GM21717 (cell line): Measurements from ENCODE around the gene SERHL2.
"Not testable (repeated sequence)": the region's sequence is repeated elsewhere in the genome, so short reads cannot be mapped to it uniquely, and the experiment has no call there.

Source experiments
- ATAC-seq: cut with Tn5 transposase; IDR thresholded peaks from one replicate; pipeline ENCODE4 v1.9.1; 2021; ENCODE audit warnings: mild to moderate bottlenecking, moderate library complexity; ENCODE audit not compliant: unreplicated experiment

The SERHL2 gene

DNA sequence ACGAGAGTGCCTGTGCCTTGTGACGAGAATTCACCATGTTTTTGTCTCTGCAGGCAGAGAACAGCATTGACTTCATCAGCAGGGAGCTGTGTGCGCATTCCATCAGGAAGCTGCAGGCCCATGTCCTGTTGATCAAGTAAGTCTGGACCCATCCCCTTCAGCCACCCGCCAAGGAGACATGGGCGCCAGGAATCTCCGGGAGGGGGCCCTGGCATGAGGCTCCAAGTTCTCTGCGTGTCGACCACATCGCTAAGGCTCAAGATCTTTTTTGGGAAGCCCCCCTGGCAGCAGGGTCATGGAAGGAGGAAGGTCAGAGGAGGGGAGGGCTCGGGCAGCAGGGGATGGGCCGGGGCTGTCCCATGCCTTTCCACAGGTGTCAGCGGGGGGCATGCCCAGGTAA is 17.3 kb downstream of the SERHL2 start:
- ATAC-seq = not testable (repeated sequence)

DNA sequence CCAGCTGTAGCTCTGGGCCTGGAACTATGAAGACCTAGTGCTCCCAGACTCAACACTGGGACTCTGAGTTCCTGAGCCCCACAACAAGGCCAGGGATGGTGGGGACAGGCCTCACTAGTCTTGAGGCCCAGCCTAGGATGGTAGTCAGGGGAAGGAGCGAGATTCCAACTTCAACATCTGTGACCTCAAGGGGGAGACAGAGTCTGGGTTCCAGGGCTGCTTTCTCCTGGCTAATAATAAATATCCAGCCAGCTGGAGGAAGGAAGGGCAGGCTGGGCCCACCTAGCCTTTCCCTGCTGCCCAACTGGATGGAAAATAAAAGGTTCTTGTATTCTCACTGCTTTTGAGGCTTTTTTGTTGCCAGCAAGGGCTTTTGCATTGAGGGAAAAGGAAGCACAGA is 20.3 kb downstream of the SERHL2 start:
- not testable (repeated sequence) for ATAC-seq

DNA sequence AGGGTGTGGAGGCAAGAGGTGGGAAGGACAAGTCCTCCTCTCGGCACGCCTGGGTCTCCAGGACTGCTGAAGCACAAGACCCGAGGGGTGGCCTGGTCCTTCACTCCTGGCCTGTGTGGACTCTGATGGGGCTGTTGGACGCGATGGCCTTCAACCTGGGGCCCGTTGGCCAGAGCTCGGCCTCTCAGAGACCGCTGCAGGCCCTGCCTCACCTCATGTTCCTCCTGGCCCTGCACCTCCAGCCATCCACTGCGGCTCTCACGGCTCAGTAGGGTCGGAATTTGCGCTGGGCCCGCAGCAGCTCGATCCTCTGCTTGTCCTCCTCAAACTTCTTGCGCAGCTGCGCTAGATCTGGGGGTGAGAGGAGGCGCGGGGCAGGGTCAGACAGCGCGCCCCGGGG is 20.7 kb downstream of the SERHL2 start:
- not testable (repeated sequence) for ATAC-seq

GRCh38 chr22:42575996-42576574 is 22.3 kb downstream of the SERHL2 start:
- not testable (repeated sequence) for ATAC-seq

DNA sequence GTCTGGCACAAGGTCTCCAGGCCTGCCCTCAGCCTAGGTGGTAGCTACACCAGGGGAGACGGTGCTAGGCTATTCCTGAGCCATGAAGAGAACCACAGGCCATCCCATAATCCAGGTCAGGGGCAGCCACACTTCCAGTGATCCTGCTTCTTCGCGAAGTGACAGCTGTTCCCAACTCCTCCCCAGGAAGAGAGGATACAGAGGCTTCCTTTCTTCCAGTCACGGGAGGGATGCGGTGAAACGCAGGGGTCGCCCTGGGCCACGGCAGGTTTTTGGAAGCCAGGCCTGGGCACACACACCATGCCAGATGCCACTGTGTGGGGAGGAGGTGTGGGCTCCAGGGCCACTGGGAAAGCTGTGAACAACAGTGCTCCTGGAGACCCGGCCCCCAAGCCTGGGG is 23.4 kb downstream of the SERHL2 start:
- ATAC-seq = not testable (repeated sequence)

GRCh38 chr22:42577623-42578240 is 24.0 kb downstream of the SERHL2 start:
- no peak for ATAC-seq

DNA sequence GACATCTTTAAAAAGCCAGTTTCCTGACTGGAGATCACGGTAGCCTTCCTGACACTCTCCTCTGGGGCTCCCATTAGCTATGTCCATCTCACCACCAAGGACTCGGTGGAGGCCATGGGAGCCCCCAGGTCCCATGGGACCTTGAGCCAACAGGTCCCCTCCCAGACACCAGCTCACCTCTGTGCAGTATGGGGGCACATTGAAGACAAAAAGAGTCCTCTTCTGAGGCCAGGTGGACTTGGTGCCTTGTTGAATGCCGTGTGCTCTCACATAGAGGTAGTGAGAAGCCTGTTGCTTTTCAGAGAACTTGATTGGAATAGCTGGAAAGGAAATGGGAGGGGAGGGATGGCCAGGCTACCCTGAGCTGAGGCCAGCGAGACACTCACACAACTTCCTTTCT is 26.3 kb downstream of the SERHL2 start:
- ATAC-seq = not testable (repeated sequence)

GRCh38 chr22:42581194-42581761 is 27.5 kb downstream of the SERHL2 start:
- not testable (repeated sequence) for ATAC-seq

DNA sequence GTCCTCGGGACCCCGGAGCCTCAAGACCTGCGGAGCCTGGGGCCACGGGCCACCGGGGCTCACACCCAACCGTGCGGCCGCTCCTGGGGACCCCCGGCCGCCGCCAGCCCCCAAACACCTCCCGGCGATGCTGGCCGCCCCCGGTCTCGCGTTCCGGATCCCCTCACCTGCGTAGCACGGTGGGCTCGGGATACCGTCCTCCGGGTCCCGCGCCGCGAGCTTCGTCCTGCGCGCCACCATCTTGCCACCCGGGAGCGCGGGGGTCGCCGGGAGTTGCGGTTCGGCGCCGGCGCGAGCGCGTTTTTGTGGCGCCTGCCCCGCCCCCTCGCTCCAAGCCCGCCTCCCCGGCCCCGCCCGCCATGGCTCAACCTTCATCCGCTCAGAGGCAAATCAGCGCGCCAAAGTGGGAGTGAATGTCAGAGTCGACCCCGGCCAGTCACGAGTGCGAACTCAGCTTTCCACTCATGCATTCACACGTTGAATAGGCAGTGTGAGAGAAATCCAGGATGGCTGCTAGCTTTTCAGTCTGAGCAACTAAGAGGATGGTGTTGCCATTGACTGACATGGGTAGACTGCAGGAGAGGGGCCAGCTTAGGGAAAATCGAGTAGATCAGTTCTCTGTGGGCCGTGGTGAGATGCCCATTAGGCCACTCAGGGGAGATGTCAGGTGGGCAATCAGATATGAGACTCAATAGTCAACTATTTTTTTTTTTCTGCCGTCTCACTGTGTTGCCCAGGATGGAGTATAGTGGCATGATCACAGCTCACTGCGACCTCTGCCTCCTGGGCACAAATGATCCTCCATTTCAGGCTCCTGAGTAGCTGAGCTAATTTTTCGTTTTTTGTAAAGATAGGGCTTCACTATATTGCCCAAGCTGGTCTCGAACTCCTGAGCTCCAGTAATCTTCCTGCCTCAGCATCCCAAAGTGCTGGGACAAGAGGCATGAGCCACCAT is 28.3 kb downstream of the SERHL2 start:
- ATAC-seq = peak; percentile 54

DNA sequence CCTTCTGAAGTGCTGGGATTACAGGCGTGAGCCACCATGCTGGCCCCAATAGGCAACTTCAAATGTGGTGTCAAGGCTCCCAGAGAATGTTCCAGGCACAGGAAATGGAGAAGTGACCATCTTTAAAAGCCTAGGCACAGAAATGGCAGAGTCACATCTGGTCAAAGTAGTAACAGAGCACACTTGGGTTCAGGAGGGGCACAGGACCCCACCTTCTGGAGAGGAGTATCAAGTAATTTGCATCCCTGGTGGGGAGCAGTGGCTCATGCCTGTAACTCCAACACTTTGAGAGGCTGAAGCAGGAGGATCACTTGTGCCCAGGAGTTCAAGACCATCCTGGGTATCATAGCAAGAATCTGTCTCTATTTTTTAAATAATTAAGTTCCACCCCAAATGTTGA is 29.2 kb downstream of the SERHL2 start:
- no peak for ATAC-seq

GRCh38 chr22:42584364-42584940 is 30.7 kb downstream of the SERHL2 start:
- ATAC-seq = no peak

DNA sequence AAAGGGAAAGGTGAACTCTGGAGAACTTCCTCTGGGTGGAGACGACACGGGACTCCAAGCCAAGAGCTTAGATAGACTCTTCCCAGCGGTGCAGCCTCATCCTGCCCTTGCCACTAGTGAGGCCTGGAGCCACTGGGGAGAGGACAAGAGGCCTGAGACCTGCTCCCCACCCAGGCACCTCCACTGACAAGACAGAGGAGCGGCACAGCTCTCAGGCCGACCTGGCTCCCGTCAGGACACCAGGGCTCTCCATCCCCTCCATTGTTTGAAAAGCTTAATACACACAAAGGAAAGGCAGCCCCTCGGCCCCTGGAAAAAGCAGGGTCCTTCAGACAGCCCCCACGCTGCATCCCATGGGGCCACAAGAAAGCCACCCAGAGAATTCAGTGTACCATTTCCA is 31.3 kb downstream of the SERHL2 start:
- no peak for ATAC-seq

DNA sequence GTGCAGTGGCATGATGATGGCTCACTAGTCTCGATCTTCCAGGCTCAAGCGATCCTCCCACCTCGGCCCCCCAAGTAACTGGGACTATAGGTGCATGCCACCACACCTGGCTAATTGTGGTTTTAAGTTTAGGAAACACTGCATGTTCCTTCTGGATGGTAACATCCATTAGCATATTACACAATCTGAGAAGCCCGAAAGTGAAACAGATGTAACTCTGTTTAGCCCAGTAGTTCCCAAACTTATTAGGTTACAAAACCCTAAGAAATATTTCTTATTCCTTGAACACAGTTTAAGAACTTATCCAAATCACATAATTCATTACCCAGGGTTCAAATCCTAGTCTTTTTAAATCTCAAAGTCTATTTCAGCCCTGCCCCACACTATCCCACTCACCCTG is 32.6 kb downstream of the SERHL2 start:
- no peak for ATAC-seq

- ATAC-seq = no peak
These were observed 33.9 kb downstream of the SERHL2 start for GRCh38 chr22:42587588-42588175.

GRCh38 chr22:42591987-42592386 is 38.2 kb downstream of the SERHL2 start:
- no peak for ATAC-seq

- ATAC-seq = no peak
These were observed 41.7 kb downstream of the SERHL2 start for GRCh38 chr22:42595434-42595833.

DNA sequence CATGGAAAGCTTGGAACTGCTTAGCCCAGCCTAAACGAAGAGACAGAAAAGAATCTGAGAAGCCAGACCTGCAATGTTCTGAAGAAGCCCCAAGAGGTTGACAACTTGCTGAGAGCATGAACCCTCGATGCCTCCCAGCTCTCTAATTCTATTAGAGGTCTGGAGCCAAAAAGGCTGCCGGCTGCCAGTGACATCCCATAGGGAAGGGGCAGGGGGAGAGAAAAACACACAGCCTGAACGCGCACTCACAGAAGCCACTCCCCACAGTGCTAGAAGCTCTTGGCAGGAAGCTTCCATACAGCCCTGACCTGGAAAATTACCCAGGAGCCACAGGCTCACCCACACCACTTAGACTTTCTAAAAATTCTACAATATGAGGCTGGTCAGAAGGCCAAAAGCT is 42.6 kb downstream of the SERHL2 start:
- no peak for ATAC-seq

GRCh38 chr22:42596863-42597530 is 43.2 kb downstream of the SERHL2 start:
- no peak for ATAC-seq

DNA sequence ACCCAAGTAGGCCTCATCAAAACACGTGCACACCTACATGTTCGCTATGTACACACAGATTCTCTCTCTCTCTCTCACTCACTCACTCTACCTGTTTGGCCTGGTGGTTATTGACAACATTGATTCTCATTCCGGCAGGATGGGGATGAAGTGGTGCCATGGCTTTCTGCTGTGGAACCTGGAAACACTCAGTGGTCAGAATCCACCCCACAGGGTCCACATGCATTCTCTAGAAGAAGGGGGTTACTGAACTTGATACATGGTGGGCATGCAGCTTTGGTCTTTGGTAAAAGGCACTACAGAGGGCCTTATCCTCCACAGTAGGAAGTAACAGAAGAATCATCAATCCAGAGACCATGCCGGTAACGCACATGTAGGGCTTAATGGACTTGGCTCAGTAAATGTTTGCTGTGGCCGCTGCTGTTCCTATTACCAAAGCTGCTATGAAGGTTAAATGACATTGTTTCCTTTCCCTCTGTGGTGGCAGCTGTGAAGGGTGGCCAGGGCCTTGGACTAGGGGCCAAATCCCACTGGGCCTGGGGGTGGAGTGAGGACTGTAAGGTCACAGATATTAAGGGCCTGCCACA is 48.2 kb downstream of the SERHL2 start:
- no peak for ATAC-seq

DNA sequence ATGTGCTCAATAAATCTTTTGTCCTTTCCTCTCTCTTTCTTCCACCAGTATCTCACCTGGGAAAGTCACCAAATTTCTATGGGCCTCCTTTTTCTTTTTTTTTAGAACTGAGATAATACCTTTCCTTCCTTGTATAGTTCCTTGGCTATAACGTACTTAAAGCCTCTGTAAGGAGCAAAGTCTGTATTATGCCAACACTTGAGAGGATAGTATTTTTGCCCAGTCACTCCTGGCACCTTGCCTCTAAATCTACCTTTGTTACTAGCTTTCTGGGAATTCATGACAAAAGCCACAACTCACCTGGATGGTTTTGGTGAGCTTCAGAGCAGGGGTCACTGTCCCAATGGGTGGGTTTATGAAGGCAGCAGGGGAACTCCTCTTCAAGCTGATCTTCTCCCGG is 48.7 kb downstream of the SERHL2 start:
- no peak for ATAC-seq
